Choroid plexus epithelial cell (primary cell): Measurements from ENCODE around the gene HNMT.

Experiments used
- DNase-seq: peaks from one replicate; pipeline ENCODE4 v3.0.0-alpha.2; 2010; ENCODE audit warnings: low read depth
- H3K4me3 ChIP-seq: 2 replicates; pipeline ENCODE4 v1.5.1; 2011; ENCODE audit warnings: low read depth, mild to moderate bottlenecking, control low read depth, low read length, moderate library complexity
- TF ChIP-seq, protein P1 (sequence below): conservative IDR thresholded peaks from 2 replicates; pipeline ENCODE4 v1.5.1; 2011; ENCODE audit warnings: low read depth, mild to moderate bottlenecking, control low read depth, inconsistent platforms, low read length, moderate library complexity

The HNMT gene

DNA sequence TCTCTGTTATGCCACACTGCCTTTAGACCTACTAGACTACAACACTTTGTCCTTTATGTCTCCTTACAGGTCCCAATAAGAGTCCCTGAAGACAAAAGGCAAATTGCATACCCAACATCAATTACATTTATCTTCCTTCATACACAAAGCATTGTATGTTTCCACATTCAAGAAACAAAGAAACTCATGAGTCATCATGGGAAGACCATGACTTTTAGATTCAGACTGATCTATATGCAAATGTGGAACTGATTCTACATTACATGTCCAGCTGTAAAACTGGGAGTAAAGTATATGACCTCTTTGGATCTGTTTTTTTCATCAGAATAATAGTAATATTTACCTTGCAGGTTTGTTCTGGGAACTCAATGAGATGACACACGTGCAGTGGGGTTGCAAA lies 25.2 kb upstream of the HNMT start:
- TF ChIP-seq, protein P1, sequence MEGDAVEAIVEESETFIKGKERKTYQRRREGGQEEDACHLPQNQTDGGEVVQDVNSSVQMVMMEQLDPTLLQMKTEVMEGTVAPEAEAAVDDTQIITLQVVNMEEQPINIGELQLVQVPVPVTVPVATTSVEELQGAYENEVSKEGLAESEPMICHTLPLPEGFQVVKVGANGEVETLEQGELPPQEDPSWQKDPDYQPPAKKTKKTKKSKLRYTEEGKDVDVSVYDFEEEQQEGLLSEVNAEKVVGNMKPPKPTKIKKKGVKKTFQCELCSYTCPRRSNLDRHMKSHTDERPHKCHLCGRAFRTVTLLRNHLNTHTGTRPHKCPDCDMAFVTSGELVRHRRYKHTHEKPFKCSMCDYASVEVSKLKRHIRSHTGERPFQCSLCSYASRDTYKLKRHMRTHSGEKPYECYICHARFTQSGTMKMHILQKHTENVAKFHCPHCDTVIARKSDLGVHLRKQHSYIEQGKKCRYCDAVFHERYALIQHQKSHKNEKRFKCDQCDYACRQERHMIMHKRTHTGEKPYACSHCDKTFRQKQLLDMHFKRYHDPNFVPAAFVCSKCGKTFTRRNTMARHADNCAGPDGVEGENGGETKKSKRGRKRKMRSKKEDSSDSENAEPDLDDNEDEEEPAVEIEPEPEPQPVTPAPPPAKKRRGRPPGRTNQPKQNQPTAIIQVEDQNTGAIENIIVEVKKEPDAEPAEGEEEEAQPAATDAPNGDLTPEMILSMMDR: no peak
- DNase-seq: no peak

DNA sequence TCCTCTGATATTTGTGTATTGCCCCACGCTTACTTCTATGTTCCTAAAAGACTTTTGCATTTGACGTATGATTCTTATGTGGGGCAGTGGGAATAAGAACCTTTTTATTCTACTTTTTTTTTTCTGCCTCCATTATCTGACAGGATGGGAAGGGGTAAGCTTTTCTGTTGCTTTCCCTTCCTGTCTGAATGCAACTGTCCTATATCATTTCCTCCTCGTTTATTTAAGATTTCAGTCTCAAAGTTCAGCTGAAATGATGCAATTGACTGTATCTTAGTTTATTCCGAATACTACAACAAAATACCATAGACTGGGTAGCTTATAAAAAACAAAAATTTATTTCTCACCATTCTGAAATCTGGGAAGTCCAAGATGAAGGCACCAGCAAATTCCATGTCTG lies 24.1 kb upstream of the HNMT start:
- no peak overlapping the region for H3K4me3 ChIP-seq
- DNase-seq: no peak
- TF ChIP-seq, protein P1: no peak

More for the DNA sequence above, 25.2 kb upstream of the HNMT start:
- H3K4me3 ChIP-seq: no peak overlapping the region

DNA sequence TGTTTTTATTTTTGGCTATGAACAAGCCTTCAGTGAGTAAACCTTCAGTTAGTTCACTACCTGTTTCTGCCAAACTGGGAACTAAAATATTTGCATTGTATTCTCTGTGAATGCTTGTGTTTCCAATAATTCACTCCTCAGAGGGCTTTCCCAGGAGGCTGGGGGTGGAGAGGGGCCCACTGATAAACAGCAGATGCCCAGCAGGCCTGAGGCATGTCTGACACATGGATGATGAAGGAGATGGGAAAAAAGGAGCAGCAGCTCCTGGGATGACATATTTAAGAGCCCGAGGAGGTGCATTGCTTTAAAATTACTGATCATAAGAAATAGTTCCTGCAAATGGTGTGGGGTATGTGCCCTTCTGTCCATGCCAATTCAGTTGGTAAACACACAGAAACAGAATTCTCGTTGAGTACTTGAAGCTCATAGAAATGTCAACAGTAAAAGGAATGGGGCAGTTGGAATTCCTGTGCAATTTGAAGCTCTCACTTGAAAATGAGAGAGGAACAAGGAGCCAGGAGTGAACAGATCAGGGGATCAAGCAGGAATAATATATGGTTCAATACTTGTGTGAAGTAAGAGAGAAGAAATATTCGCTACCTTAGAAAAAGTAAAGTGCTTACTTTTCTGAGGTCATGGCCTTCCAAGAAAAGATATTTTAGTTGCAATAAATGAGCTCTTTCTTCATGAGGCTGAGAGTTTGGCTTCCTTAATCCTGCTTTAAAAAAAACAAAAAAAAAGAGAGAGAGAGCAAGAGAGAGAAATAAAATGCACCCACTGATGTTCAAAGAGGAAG lies 22.0 kb upstream of the HNMT start:
- no peak for DNase-seq
- H3K4me3 ChIP-seq: no peak overlapping the region
- TF ChIP-seq, protein P1: no peak

DNA sequence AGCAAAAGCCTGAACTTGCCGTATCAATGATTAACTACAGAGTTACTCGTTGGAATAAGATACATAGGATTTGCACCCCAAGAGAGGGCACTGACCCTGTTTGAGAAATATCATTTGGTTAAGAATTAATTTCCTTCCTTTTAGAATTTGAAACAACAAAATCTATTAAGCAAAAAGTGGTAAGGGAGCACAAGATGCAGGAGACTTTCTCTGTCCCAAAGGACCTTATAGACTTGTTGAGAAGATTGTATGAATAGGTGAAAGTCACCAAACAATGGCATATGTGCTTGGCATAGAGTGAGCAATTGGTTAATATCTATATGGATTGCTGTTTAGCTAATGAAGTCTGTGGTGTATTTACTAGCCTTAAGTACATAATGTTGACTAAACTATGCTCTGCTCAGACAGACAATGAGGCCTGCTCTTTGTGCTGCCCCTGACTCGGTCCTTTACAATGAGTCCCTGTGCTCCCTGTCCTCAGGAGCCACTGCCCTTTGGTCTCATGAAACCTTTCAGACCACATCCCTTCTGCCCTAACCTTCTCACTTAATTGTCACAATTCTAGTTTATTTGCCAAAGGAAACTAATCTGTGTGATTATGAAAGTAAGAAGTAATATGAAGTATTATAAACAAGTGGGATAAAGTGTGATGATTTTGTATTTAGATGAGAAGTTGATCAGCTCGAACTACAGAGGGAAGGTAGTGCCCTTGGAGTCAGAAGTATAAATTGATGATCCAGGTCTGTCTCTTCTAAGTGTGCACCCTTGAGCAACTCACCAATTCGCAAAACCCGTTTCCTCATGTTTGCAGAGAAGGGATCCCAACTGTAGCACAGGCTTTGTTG lies 21.2 kb upstream of the HNMT start:
- DNase-seq: no peak
- TF ChIP-seq, protein P1: no peak
- H3K4me3 ChIP-seq: no peak overlapping the region

DNA sequence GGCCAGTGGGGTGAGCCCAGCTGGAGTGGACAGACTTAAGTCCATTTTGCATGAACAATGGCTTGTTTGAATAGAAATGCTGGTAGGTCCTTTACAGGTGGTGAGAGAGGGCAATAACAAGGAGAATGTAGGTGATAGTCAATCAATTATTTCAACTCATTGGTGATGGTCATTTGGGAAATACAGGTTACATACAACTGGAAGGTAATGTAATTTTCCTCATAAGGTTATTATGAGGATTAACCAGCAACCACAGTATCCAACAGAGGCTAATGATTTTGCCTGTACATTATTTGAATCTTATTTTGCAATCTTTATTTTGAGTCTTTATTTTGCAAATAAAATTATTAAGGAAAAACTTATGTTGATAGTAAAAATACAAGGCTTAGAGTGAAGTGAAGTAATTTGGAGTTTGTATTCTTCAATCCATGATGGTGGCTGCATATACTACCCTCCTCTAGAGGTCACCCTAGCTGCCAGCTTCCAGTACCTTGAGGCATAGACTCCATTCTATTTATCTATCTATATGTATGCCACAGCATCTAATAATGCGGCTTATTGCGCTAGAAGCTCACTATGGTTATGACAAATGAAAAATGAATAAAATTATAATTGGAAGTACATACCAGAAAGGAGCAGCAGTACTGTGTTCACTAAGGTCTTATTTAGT lies 20.5 kb upstream of the HNMT start:
- no peak for DNase-seq
- TF ChIP-seq, protein P1: peak; percentile 3
- H3K4me3 ChIP-seq: no peak overlapping the region

DNA sequence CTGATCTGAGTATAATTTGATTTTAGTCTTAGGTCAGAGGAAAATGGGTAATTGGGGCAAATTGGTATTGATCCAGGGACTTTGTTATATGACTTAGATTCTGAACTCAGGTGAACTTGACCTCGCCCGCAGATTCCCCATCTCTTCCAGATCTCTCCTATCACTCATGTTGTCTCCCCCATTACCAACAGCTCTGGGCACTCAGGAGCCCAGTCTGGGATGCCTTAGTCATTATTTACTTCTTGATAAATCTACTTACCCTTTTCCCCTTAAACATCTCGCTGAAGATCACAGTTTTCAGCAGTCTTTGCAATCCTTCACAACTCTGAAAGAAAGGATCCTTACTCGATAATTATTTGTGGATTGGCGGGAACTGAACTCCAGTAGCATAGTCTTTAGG lies 19.6 kb upstream of the HNMT start:
- H3K4me3 ChIP-seq: no peak overlapping the region
- TF ChIP-seq, protein P1: no peak
- no peak for DNase-seq
